ENCODE results near the gene BICRA.

The BICRA gene

GRCh38 chr19:47626238-47626637 is 17.3 kb downstream of the BICRA start:
- H3K9ac ChIP-seq, result no peak overlapping the region
- H3K27me3 ChIP-seq (ENCODE audit: control insufficient read depth, insufficient read depth, low read length), result no peaks in the 10 kb centered on the region
- H2AFZ ChIP-seq, result no peak overlapping the region
- no peak for TF ChIP-seq CTCF (IDR thresholded peaks at IDR 0.05)
- no peak overlapping the region for H3K4me3 ChIP-seq (ENCODE audit: low read depth, low read length)
- no peaks in the 10 kb centered on the region for H3K9me3 ChIP-seq (ENCODE audit: control insufficient read depth, low read length)
- H3K4me1 ChIP-seq, result no peaks in the 10 kb centered on the region
- H3K79me2 ChIP-seq, result peaks cover 77% of the 10 kb centered on the region
- H3K36me3 ChIP-seq (ENCODE audit: control insufficient read depth, insufficient read depth, low read length), result no peaks in the 10 kb centered on the region
- H3K27ac ChIP-seq, result no peak overlapping the region
- no peak overlapping the region for H3K4me2 ChIP-seq (ENCODE audit: low read length)

GRCh38 chr19:47628078-47628771 is 19.3 kb downstream of the BICRA start:
- Histone ChIP-seq H3K79me2 (peaks cover 78% of the 10 kb centered on the region), H3K4me3 (ENCODE audit: low read depth, low read length) (no peak overlapping the region), H3K4me1 (no peaks in the 10 kb centered on the region), H2AFZ (no peak overlapping the region), H3K9ac (no peak overlapping the region), H3K36me3 (ENCODE audit: control insufficient read depth, insufficient read depth, low read length) (no peaks in the 10 kb centered on the region), H3K9me3 (ENCODE audit: control insufficient read depth, low read length) (no peaks in the 10 kb centered on the region), H3K27ac (no peak overlapping the region), H3K27me3 (ENCODE audit: control insufficient read depth, insufficient read depth, low read length) (no peaks in the 10 kb centered on the region), H3K4me2 (ENCODE audit: low read length) (no peak overlapping the region)
- no peak for TF ChIP-seq CTCF (IDR thresholded peaks at IDR 0.05)

GRCh38 chr19:47630594-47630993 is 21.7 kb downstream of the BICRA start:
- Histone ChIP-seq H3K9ac (no peak overlapping the region), H3K27ac (no peak overlapping the region), H3K4me2 (ENCODE audit: low read length) (no peak overlapping the region), H3K9me3 (ENCODE audit: control insufficient read depth, low read length) (no peaks in the 10 kb centered on the region), H2AFZ (no peak overlapping the region), H3K4me1 (no peaks in the 10 kb centered on the region), H3K79me2 (peaks cover 74% of the 10 kb centered on the region), H3K27me3 (ENCODE audit: control insufficient read depth, insufficient read depth, low read length) (no peaks in the 10 kb centered on the region), H3K36me3 (ENCODE audit: control insufficient read depth, insufficient read depth, low read length) (no peaks in the 10 kb centered on the region), H3K4me3 (ENCODE audit: low read depth, low read length) (no peak overlapping the region)
- TF ChIP-seq CTCF (IDR thresholded peaks at IDR 0.05), result no peak

- H3K36me3 ChIP-seq (ENCODE audit: control insufficient read depth, insufficient read depth, low read length), result no peaks in the 10 kb centered on the region
- H3K4me3 ChIP-seq (ENCODE audit: low read depth, low read length), result no peak overlapping the region
- H3K9ac ChIP-seq, result no peak overlapping the region
- H3K9me3 ChIP-seq (ENCODE audit: control insufficient read depth, low read length), result no peaks in the 10 kb centered on the region
- peaks cover 67% of the 10 kb centered on the region for H3K79me2 ChIP-seq
- no peak overlapping the region for H3K27ac ChIP-seq
- H3K4me1 ChIP-seq, result no peaks in the 10 kb centered on the region
- H3K4me2 ChIP-seq (ENCODE audit: low read length), result no peak overlapping the region
- no peak for TF ChIP-seq CTCF (IDR thresholded peaks at IDR 0.05)
- H2AFZ ChIP-seq, result no peak overlapping the region
- H3K27me3 ChIP-seq (ENCODE audit: control insufficient read depth, insufficient read depth, low read length), result no peaks in the 10 kb centered on the region
Observed at GRCh38 chr19:47631681-47632446, 22.9 kb downstream of the BICRA start.
